IMR-90 (cell line): ENCODE data around the gene MBD2. TPM values are rescaled to one million over a fixed set of nuclear protein-coding genes. Genes with fewer than 3 reads are reported as not detected.

Source experiments
- ATAC-seq: fragments of 200-7000 bp; cut with Tn5 transposase; 2 replicates; pipeline ENCODE4 v1.9.1; 2020; ENCODE audit warnings: low read depth, mild to moderate bottlenecking, moderate library complexity
- BruUV-seq: library from RNA; stranded (reverse); fragments of 400-500 nt; replicated peaks from 2 replicates; lab custom pipeline; 2021; lab: Mats Ljungman, UMichigan
- CTCF ChIA-PET: fragments of 300-600 bp; formaldehyde crosslinking; extraction: SDS; loops from one replicate; lab custom pipeline; 2021; ENCODE audit warnings: antibody characterized with exemption; lab: Yijun Ruan, JAX
- POLR2A ChIA-PET: fragments of 300-600 bp; sonication (Branson Sonifier 250); formaldehyde crosslinking; loops from one replicate; lab custom pipeline; 2022; ENCODE audit warnings: antibody characterized with exemption; ENCODE audit not compliant: unreplicated experiment; lab: Charles Lee
- DNase-seq: peaks from one replicate; pipeline ENCODE4 v3.0.0; 2013
- H2AFZ ChIP-seq: replicated peaks from 2 replicates; pipeline ENCODE3; 2013; ENCODE audit warnings: low read length, mild to moderate bottlenecking; ENCODE audit not compliant: poor library complexity
- H2AK5ac ChIP-seq: 2 replicates; pipeline ENCODE4 v1.6.1; 2013; ENCODE audit warnings: low read depth, low read length, inconsistent platforms
- H2AK9ac ChIP-seq: replicated peaks from 2 replicates; pipeline ENCODE3; 2013; ENCODE audit warnings: mild to moderate bottlenecking, low read depth, low read length, moderate library complexity; ENCODE audit not compliant: poor library complexity
- H2BK120ac ChIP-seq: 2 replicates; pipeline ENCODE4 v1.6.1; 2013; ENCODE audit warnings: low read depth, low read length, inconsistent platforms
- H2BK15ac ChIP-seq: 3 replicates; pipeline ENCODE4 v1.6.1; 2013; ENCODE audit warnings: low read depth, low read length, inconsistent platforms
- H2BK20ac ChIP-seq: 2 replicates; pipeline ENCODE4 v1.6.1; 2013; ENCODE audit warnings: low read depth, mild to moderate bottlenecking, inconsistent platforms, low read length, moderate library complexity
- H2BK5ac ChIP-seq: 2 replicates; pipeline ENCODE4 v1.6.1; 2013; ENCODE audit warnings: mild to moderate bottlenecking, low read depth, low read length, inconsistent platforms; ENCODE audit not compliant: poor library complexity, severe bottlenecking
- H3K14ac ChIP-seq: replicated peaks from 2 replicates; pipeline ENCODE4 v1.6.1; 2013; ENCODE audit warnings: low read depth, low read length, inconsistent platforms
- H3K18ac ChIP-seq: 2 replicates; pipeline ENCODE4 v1.6.1; 2013; ENCODE audit warnings: low read depth, low read length, control low read depth
- H3K23ac ChIP-seq: 2 replicates; pipeline ENCODE4 v1.6.1; 2013; ENCODE audit warnings: low read depth, low read length, inconsistent platforms
- H3K27ac ChIP-seq: 2 replicates; pipeline ENCODE4 v1.5.1; 2013; ENCODE audit warnings: mild to moderate bottlenecking, control low read depth, low read length; ENCODE audit not compliant: insufficient read depth
- H3K27me3 ChIP-seq: 2 replicates; pipeline ENCODE4 v1.6.1; 2013; ENCODE audit warnings: low read length; ENCODE audit not compliant: control insufficient read depth, insufficient read depth
- H3K36me3 ChIP-seq: 2 replicates; pipeline ENCODE4 v1.6.1; 2013; ENCODE audit warnings: low read length, mixed read lengths; ENCODE audit not compliant: control insufficient read depth, insufficient read depth
- H3K4ac ChIP-seq: 2 replicates; pipeline ENCODE4 v1.6.1; 2013; ENCODE audit warnings: low read depth, low read length, inconsistent platforms
- H3K4me1 ChIP-seq: 2 replicates; pipeline ENCODE4 v1.6.1; 2013; ENCODE audit warnings: low read length, mixed read lengths; ENCODE audit not compliant: control insufficient read depth, insufficient read depth
- H3K4me2 ChIP-seq: 2 replicates; pipeline ENCODE4 v1.6.1; 2013; ENCODE audit warnings: low read depth, mild to moderate bottlenecking, control low read depth, low read length, moderate library complexity
- H3K4me3 ChIP-seq: 2 replicates; pipeline ENCODE4 v1.5.1; 2013; ENCODE audit warnings: low read depth, mild to moderate bottlenecking, control low read depth, low read length, moderate library complexity; ENCODE audit not compliant: insufficient read depth
- H3K56ac ChIP-seq: 2 replicates; pipeline ENCODE4 v1.6.1; 2013; ENCODE audit warnings: low read length, inconsistent platforms; ENCODE audit not compliant: insufficient read depth; ENCODE audit errors: extremely low read depth
- H3K79me1 ChIP-seq, 2 experiments: 2 replicates each; pipeline ENCODE4 v1.6.1; 2013; ENCODE audit warnings: low read length in 2 of 2, inconsistent platforms in 1 of 2, low read depth in 1 of 2
- H3K9ac ChIP-seq: 2 replicates; pipeline ENCODE4 v1.6.1; 2013; ENCODE audit warnings: low read depth, low read length, control low read depth
- H3K9me1 ChIP-seq: 2 replicates; pipeline ENCODE4 v1.6.1; 2013; ENCODE audit warnings: low read length, inconsistent platforms; ENCODE audit not compliant: insufficient read depth
- H3K9me3 ChIP-seq: 2 replicates; pipeline ENCODE4 v1.6.1; 2013; ENCODE audit warnings: low read length; ENCODE audit not compliant: control insufficient read depth, insufficient read depth
- H4K20me1 ChIP-seq: 2 replicates; pipeline ENCODE4 v1.6.1; 2013; ENCODE audit warnings: low read length, inconsistent platforms; ENCODE audit not compliant: insufficient read depth
- H4K5ac ChIP-seq: 2 replicates; pipeline ENCODE4 v1.6.1; 2013; ENCODE audit warnings: mild to moderate bottlenecking, low read depth, low read length, control low read depth
- H4K8ac ChIP-seq, 2 experiments: 2 replicates each; pipeline ENCODE4 v1.6.1; 2013; ENCODE audit warnings: low read depth in 2 of 2, low read length in 2 of 2, control low read depth in 1 of 2, inconsistent platforms in 1 of 2
- H4K91ac ChIP-seq: 2 replicates; pipeline ENCODE4 v1.6.1; 2013; ENCODE audit warnings: low read depth, low read length, inconsistent platforms; ENCODE audit not compliant: insufficient read depth
- BHLHE40 ChIP-seq: fragments of 150-350 bp; IDR thresholded peaks from 2 replicates; pipeline ENCODE4 v1.6.1; 2016; ENCODE audit warnings: mild to moderate bottlenecking, low read depth, low read length
- CEBPB ChIP-seq: IDR thresholded peaks from 2 replicates; pipeline ENCODE4 v1.6.1; 2012; ENCODE audit warnings: low read depth, low read length, improper control_type of control experiment
- CHD1 ChIP-seq: IDR thresholded peaks from 2 replicates; pipeline ENCODE4 v1.6.1; 2012; ENCODE audit warnings: low read depth, low read length, improper control_type of control experiment
- FOS ChIP-seq: fragments of 150-350 bp; IDR thresholded peaks from 2 replicates; pipeline ENCODE4 v1.6.1; 2016; ENCODE audit warnings: low read depth, low read length
- MAFK ChIP-seq: IDR thresholded peaks from 2 replicates; pipeline ENCODE4 v1.6.1; 2012; ENCODE audit warnings: low read depth, low read length, improper control_type of control experiment
- MAZ ChIP-seq: IDR thresholded peaks from 2 replicates; pipeline ENCODE4 v1.6.1; 2012; ENCODE audit warnings: low read depth, mild to moderate bottlenecking, low read length, improper control_type of control experiment, moderate library complexity, borderline replicate concordance
- MXI1 ChIP-seq: IDR thresholded peaks from 2 replicates; pipeline ENCODE4 v1.6.1; 2012; ENCODE audit warnings: low read depth, mild to moderate bottlenecking, low read length, moderate library complexity, borderline replicate concordance
- NFE2L2 ChIP-seq: fragments of 150-350 bp; IDR thresholded peaks from 2 replicates; pipeline ENCODE4 v1.6.1; 2016; ENCODE audit warnings: low read depth, mild to moderate bottlenecking, low read length
- RAD21 ChIP-seq: IDR thresholded peaks from 2 replicates; pipeline ENCODE4 v1.6.1; 2012; ENCODE audit warnings: low read length, improper control_type of control experiment
- RCOR1 ChIP-seq: IDR thresholded peaks from 2 replicates; pipeline ENCODE4 v1.6.1; 2012; ENCODE audit warnings: mild to moderate bottlenecking, low read length, improper control_type of control experiment; ENCODE audit not compliant: insufficient replicate concordance
- RFX5 ChIP-seq: IDR thresholded peaks from 2 replicates; pipeline ENCODE4 v1.8.0; 2012; ENCODE audit warnings: low read depth, mild to moderate bottlenecking, low read length, moderate library complexity
- WGBS, 2 experiments: methylation state at CpG; one replicate each; pipeline versions ENCODE4 v1.1.5 to v1.1.7; 2013; ENCODE audit warnings: missing lambda C conversion rate in 2 of 2; ENCODE audit not compliant: insufficient read length in 1 of 2; ENCODE audit errors: extremely low coverage in 2 of 2; 5-methylcytosine and 5-hydroxymethylcytosine counted together
- dilution Hi-C: fragments of 300-500 bp; cut with HindIII; formaldehyde crosslinking; loops from one replicate; pipeline ENCODE4 v1.14.3; 2018; ENCODE audit warnings: low sequenced_read_pairs; ENCODE audit not compliant: unreplicated experiment
- in situ Hi-C: fragments of 300-500 bp; cut with MboI; formaldehyde crosslinking; loops from 3 replicates; pipeline ENCODE4 v1.14.3; 2019; ENCODE audit warnings: low sequenced_read_pairs, inconsistent platforms, mixed read lengths
- intact Hi-C: fragments of 100-400 bp; cut with micrococcal nuclease; formaldehyde crosslinking; loops from 2 replicates; pipeline ENCODE4 v1.10.0; 2022
- polyA plus RNA-seq, 3 experiments: library from polyadenylated mRNA; depleted of rRNA; stranded (reverse); fragments of >200 nt; gene quantifications; 2 replicates each; pipeline ENCODE4 v1.2.3, GENCODE V29; 2012; ENCODE audit warnings: low replicate concordance in 1 of 3
- total RNA-seq: library from RNA; depleted of rRNA; stranded (reverse); fragments of >200 nt; gene quantifications from 2 replicates; pipeline ENCODE4 v1.2.3, GENCODE V29; 2012
- TF ChIP-seq, protein P1 (sequence below): conservative IDR thresholded peaks from 2 replicates; pipeline ENCODE4 v1.5.1; 2012; ENCODE audit warnings: mild to moderate bottlenecking, low read depth, low read length, improper control_type of control experiment
- TF ChIP-seq, protein P2 (sequence below): fragments of 150-350 bp; IDR thresholded peaks from 2 replicates; pipeline ENCODE4 v1.6.1; 2017; ENCODE audit warnings: mild to moderate bottlenecking, antibody characterized with exemption, low read length, low read depth
- TF ChIP-seq, protein P3 (sequence below): fragments of 150-350 bp; IDR thresholded peaks from 2 replicates; pipeline ENCODE4 v1.6.1; 2016; ENCODE audit warnings: low read depth, mild to moderate bottlenecking, low read length, moderate library complexity, borderline replicate concordance

The MBD2 gene
- total and polyA plus RNA-seq, 2 of the 4 experiments (the other 2 are of a cell fraction): 9.7 to 29.5 TPM

DNA sequence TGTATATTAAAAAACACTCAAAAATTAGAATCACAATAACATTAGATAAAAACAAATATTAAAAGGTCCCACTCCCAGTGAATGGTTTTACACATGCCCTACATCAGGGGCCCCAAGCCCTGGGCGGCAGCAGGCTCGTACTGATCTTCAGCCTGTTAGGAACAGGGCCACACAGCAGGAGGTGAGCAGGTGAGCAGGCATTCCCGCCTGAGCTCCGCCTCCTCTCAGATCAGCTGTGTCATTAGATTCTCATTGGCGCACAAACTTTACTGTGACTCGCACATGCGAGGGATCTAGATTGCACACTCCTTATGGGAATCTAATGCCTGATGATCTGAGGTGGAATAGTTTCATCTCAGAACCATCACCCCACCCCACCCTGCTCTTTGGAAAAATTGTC lies 74.2 kb downstream of the MBD2 start:
- ChIA-PET CTCF (no interaction called here), POLR2A (no interaction called here)
- Histone ChIP-seq H4K5ac (no peak overlapping the region), H3K18ac (no peak overlapping the region), H3K9me1 (no peaks in the 10 kb centered on the region; the same call in 1 of the 2 replicates), H3K4me1 (peaks cover 7% of the 10 kb centered on the region), H4K91ac (no peak overlapping the region), H3K4me3 (no peak overlapping the region), H2BK120ac (no peak overlapping the region), H2BK15ac (no peak overlapping the region), H3K9me3 (no peaks in the 10 kb centered on the region), H3K14ac (no peak overlapping the region), H4K20me1 (no peaks in the 10 kb centered on the region), H4K8ac (no peak overlapping the region), H3K9ac (no peak overlapping the region), H3K27ac (no peak overlapping the region), H3K56ac (no peak overlapping the region), H3K4ac (no peak overlapping the region), H2AFZ (no peak overlapping the region), H2BK20ac (no peak overlapping the region), H3K79me1 (peaks cover 4 to 13% of the 10 kb centered on the region in 2 experiments; a peak in 2 of 4 replicates), H2AK9ac (peak overlapping the region; percentile 37), H3K23ac (no peak overlapping the region), H3K27me3 (no peaks in the 10 kb centered on the region), H3K4me2 (no peak overlapping the region), H2AK5ac (peak overlapping the region; percentile 35; the same call in 1 of the 2 replicates), H2BK5ac (no peak overlapping the region), H3K36me3 (peaks cover 8% of the 10 kb centered on the region)
- intact Hi-C loops (no loop called here), in situ Hi-C loops (no loop called here), dilution Hi-C loops (no loop called here)
- 100% methylated on average over 1 of the region's 7 CpGs; no CpG with 5 or more reads in 1 of the 2 experiments for whole genome bisulfite sequencing, 2 experiments
- no TSS peak for BruUV-seq
- DNase-seq (no peak), ATAC-seq (no peak)
- no peak for TF ChIP-seq RFX5
- no peak for TF ChIP-seq RAD21
- TF ChIP-seq MAZ: no peak
- TF ChIP-seq, protein P1, sequence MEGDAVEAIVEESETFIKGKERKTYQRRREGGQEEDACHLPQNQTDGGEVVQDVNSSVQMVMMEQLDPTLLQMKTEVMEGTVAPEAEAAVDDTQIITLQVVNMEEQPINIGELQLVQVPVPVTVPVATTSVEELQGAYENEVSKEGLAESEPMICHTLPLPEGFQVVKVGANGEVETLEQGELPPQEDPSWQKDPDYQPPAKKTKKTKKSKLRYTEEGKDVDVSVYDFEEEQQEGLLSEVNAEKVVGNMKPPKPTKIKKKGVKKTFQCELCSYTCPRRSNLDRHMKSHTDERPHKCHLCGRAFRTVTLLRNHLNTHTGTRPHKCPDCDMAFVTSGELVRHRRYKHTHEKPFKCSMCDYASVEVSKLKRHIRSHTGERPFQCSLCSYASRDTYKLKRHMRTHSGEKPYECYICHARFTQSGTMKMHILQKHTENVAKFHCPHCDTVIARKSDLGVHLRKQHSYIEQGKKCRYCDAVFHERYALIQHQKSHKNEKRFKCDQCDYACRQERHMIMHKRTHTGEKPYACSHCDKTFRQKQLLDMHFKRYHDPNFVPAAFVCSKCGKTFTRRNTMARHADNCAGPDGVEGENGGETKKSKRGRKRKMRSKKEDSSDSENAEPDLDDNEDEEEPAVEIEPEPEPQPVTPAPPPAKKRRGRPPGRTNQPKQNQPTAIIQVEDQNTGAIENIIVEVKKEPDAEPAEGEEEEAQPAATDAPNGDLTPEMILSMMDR: no peak
- TF ChIP-seq BHLHE40: no peak
- TF ChIP-seq CEBPB: no peak
- no peak for TF ChIP-seq RCOR1
- TF ChIP-seq, protein P2, sequence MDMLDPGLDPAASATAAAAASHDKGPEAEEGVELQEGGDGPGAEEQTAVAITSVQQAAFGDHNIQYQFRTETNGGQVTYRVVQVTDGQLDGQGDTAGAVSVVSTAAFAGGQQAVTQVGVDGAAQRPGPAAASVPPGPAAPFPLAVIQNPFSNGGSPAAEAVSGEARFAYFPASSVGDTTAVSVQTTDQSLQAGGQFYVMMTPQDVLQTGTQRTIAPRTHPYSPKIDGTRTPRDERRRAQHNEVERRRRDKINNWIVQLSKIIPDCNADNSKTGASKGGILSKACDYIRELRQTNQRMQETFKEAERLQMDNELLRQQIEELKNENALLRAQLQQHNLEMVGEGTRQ: no peak
- TF ChIP-seq CHD1: no peak
- TF ChIP-seq MXI1: no peak
- TF ChIP-seq FOS: no peak
- TF ChIP-seq, protein P3, sequence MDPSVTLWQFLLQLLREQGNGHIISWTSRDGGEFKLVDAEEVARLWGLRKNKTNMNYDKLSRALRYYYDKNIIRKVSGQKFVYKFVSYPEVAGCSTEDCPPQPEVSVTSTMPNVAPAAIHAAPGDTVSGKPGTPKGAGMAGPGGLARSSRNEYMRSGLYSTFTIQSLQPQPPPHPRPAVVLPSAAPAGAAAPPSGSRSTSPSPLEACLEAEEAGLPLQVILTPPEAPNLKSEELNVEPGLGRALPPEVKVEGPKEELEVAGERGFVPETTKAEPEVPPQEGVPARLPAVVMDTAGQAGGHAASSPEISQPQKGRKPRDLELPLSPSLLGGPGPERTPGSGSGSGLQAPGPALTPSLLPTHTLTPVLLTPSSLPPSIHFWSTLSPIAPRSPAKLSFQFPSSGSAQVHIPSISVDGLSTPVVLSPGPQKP: no peak
- no peak for TF ChIP-seq NFE2L2
- TF ChIP-seq MAFK: no peak
